CD14-positive monocyte (primary cell): Measurements from ENCODE around the gene CARMIL3. TPM values are rescaled to one million over a fixed set of nuclear protein-coding genes. Genes with fewer than 3 reads are reported as not detected.

ENCODE experiments used
- DNase-seq, 3 donors: peaks; one replicate each; pipeline ENCODE4 v3.0.0-alpha.2; 2011 to 2022
- H2AFZ ChIP-seq: 2 replicates; pipeline ENCODE4 v1.6.0; 2012; ENCODE audit warnings: mild to moderate bottlenecking, low read depth, low read length, inconsistent platforms; ENCODE audit not compliant: insufficient read depth, poor library complexity, severe bottlenecking
- H3K27ac ChIP-seq, 2 donors: 1 replicate in 1 of 2; 2 replicates in 1 of 2; pipeline ENCODE4 v1.5.1; 2012 to 2013; ENCODE audit warnings: low read length in 2 of 2, control low read depth in 1 of 2, inconsistent platforms in 1 of 2, low read depth in 1 of 2, mild to moderate bottlenecking in 1 of 2
- H3K27me3 ChIP-seq, 2 donors: one replicate each; pipeline versions ENCODE4 v1.6.0 to v1.6.1; 2011 to 2013; ENCODE audit warnings: low read length in 2 of 2; ENCODE audit not compliant: control insufficient read depth in 2 of 2, insufficient read depth in 2 of 2
- H3K36me3 ChIP-seq, 2 donors: replicated peaks in 1 of 2; 1 replicate in 1 of 2; 2 replicates in 1 of 2; pipeline versions ENCODE4 v1.5.1 to v1.6.1; 2012 to 2013; ENCODE audit warnings: low read length in 2 of 2, control low read depth in 1 of 2, inconsistent platforms in 1 of 2, mild to moderate bottlenecking in 1 of 2; ENCODE audit not compliant: insufficient read depth in 2 of 2, control insufficient read depth in 1 of 2
- H3K4me1 ChIP-seq, 2 donors: 1 replicate in 1 of 2; 2 replicates in 1 of 2; pipeline versions ENCODE4 v1.5.1 to v1.6.1; 2012 to 2013; ENCODE audit warnings: low read length in 2 of 2, control low read depth in 1 of 2, inconsistent platforms in 1 of 2, mild to moderate bottlenecking in 1 of 2, moderate library complexity in 1 of 2; ENCODE audit not compliant: insufficient read depth in 2 of 2, control insufficient read depth in 1 of 2
- H3K4me2 ChIP-seq: replicated peaks from 2 replicates; pipeline ENCODE3; 2012; ENCODE audit warnings: low read length, moderate library complexity, mild to moderate bottlenecking; ENCODE audit not compliant: poor library complexity, severe bottlenecking; ENCODE audit errors: extremely low read depth
- H3K4me3 ChIP-seq, 3 experiments: fragments of 200-600 bp in 1 of 3; sonication (generic) in 1 of 3; replicated peaks in 1 of 3; 1 replicate in 2 of 3; 2 replicates in 1 of 3; pipeline ENCODE4 v1.5.1; 2011 to 2013; ENCODE audit warnings: low read length in 3 of 3, mild to moderate bottlenecking in 3 of 3, control low read depth in 2 of 3, low read depth in 2 of 3, inconsistent platforms in 1 of 3, moderate library complexity in 1 of 3
- H3K79me2 ChIP-seq: 2 replicates; pipeline ENCODE4 v1.6.0; 2012; ENCODE audit warnings: mild to moderate bottlenecking, control low read depth, inconsistent platforms, low read length, moderate library complexity; ENCODE audit not compliant: insufficient read depth
- H3K9ac ChIP-seq: 2 replicates; pipeline ENCODE4 v1.6.0; 2017; ENCODE audit warnings: low read length, mild to moderate bottlenecking; ENCODE audit not compliant: insufficient read depth, poor library complexity, severe bottlenecking
- H3K9me3 ChIP-seq, 2 donors: replicated peaks in 1 of 2; 1 replicate in 1 of 2; 2 replicates in 1 of 2; pipeline versions ENCODE4 v1.5.1 to v1.6.1; 2012 to 2013; ENCODE audit warnings: low read length in 2 of 2, control low read depth in 1 of 2; ENCODE audit not compliant: control insufficient read depth in 1 of 2, insufficient read depth in 1 of 2
- H4K20me1 ChIP-seq: 2 replicates; pipeline ENCODE4 v1.6.0; 2012; ENCODE audit warnings: mild to moderate bottlenecking, low read length, control low read depth, moderate library complexity; ENCODE audit not compliant: insufficient read depth
- H3K27ac Mint-ChIP-seq, 7 donors: one replicate each; pipeline ENCODE4 v1.8.0; 2020; ENCODE audit warnings: mild to moderate bottlenecking in 7 of 7, mixed read lengths in 7 of 7, moderate library complexity in 6 of 7, inconsistent platforms in 2 of 7
- H3K27me3 Mint-ChIP-seq, 3 donors: one replicate each; pipeline ENCODE4 v1.8.0; 2021 to 2022; ENCODE audit warnings: low read depth in 3 of 3, mild to moderate bottlenecking in 3 of 3, mixed read lengths in 3 of 3, moderate library complexity in 3 of 3, inconsistent platforms in 1 of 3
- H3K36me3 Mint-ChIP-seq, 2 donors: one replicate each; pipeline ENCODE4 v1.8.0; 2020; ENCODE audit warnings: mixed read lengths in 2 of 2, inconsistent platforms in 1 of 2, mild to moderate bottlenecking in 1 of 2
- H3K4me1 Mint-ChIP-seq: one replicate; pipeline ENCODE4 v1.8.0; 2020; ENCODE audit warnings: mild to moderate bottlenecking, mixed read lengths
- H3K4me3 Mint-ChIP-seq, 2 donors: one replicate each; pipeline ENCODE4 v1.8.0; 2020; ENCODE audit warnings: mild to moderate bottlenecking in 2 of 2, mixed read lengths in 2 of 2, moderate library complexity in 1 of 2
- H3K9me3 Mint-ChIP-seq, 7 donors: one replicate each; pipeline ENCODE4 v1.8.0; 2020 to 2022; ENCODE audit warnings: mixed read lengths in 7 of 7, mild to moderate bottlenecking in 6 of 7, moderate library complexity in 6 of 7, inconsistent platforms in 2 of 7
- CTCF ChIP-seq: fragments of 200-600 bp; IDR thresholded peaks from one replicate; pipeline ENCODE4 v1.8.0; 2022; ENCODE audit warnings: antibody characterized with exemption, mild to moderate bottlenecking
- WGBS: methylation state at CpG from one replicate; pipeline ENCODE4 v1.1.5; 2013; ENCODE audit warnings: missing lambda C conversion rate; ENCODE audit not compliant: insufficient coverage; 5-methylcytosine and 5-hydroxymethylcytosine counted together
- intact Hi-C, 2 donors: fragments of 100-400 bp; cut with micrococcal nuclease; formaldehyde crosslinking; loops; one replicate each; pipeline versions ENCODE4 v1.15.0 to v1.15.1; 2023
- polyA plus RNA-seq, 3 donors: library from polyadenylated mRNA; depleted of rRNA in 1 of 3; unstranded in 2 of 3; stranded (reverse) in 1 of 3; fragments of 300-500 nt in 2 of 3; fragments of >200 nt in 1 of 3; fragmentation: Illumina TruSeq in 2 of 3; gene quantifications; 1 replicate in 2 of 3; 2 replicates in 1 of 3; pipeline ENCODE4 v1.2.3, GENCODE V29; 2012 to 2021

CARMIL3 gene
- polyA plus RNA-seq, 3 donors = 1.0 TPM; not detected in 2

- no peak overlapping the region for H3K4me2 ChIP-seq
- no peak overlapping the region for H3K27ac ChIP-seq
- H3K9me3 ChIP-seq = no peaks in the 10 kb centered on the region
- no peak for DNase-seq
- no peaks in the 10 kb centered on the region for H4K20me1 ChIP-seq
- Mint-ChIP-seq H3K4me3 (no peak overlapping the region), H3K36me3 (peaks cover 2 to 3% of the 10 kb centered on the region in 2 donors), H3K9me3 (peaks cover 0 to 11% (median 0%) of the 10 kb centered on the region in 7 donors), H3K4me1 (peaks cover 11% of the 10 kb centered on the region), H3K27ac (no peak overlapping the region), H3K27me3 (peaks cover 17% of the 10 kb centered on the region in 3 donors)
- intact Hi-C loops = no loop called here
- no peak overlapping the region for H3K9ac ChIP-seq
- H3K4me3 ChIP-seq = no peak overlapping the region
- peaks cover 4 to 7% of the 10 kb centered on the region in 2 donors for H3K4me1 ChIP-seq
- H3K36me3 ChIP-seq = no peaks in the 10 kb centered on the region
- WGBS = 100% methylated on average over 1 of the region's 1 CpG
- H2AFZ ChIP-seq = no peak overlapping the region
- H3K27me3 ChIP-seq = peaks cover 4 to 19% of the 10 kb centered on the region in 2 donors
- H3K79me2 ChIP-seq = no peaks in the 10 kb centered on the region
- TF ChIP-seq CTCF = no peak
These were observed 35.2 kb downstream of the CARMIL3 start for GRCh38 chr14:24087004-24087403.

- H2AFZ ChIP-seq = no peak overlapping the region
- Mint-ChIP-seq H3K4me1 (peaks cover 21% of the 10 kb centered on the region), H3K27ac (no peak overlapping the region), H3K9me3 (peaks cover 0 to 1% (median 0%) of the 10 kb centered on the region in 7 donors), H3K36me3 (no peaks in the 10 kb centered on the region), H3K27me3 (peaks cover 6 to 7% (median 6%) of the 10 kb centered on the region in 3 donors), H3K4me3 (no peak overlapping the region)
- no peaks in the 10 kb centered on the region for H3K9me3 ChIP-seq
- H4K20me1 ChIP-seq = no peaks in the 10 kb centered on the region
- no CpG with 5 or more reads among the region's 2 CpGs for WGBS
- no peak overlapping the region for H3K27ac ChIP-seq
- no peak overlapping the region for H3K4me3 ChIP-seq
- H3K79me2 ChIP-seq = no peaks in the 10 kb centered on the region
- no peak overlapping the region for H3K9ac ChIP-seq
- peaks cover 14 to 18% of the 10 kb centered on the region in 2 donors for H3K4me1 ChIP-seq
- H3K27me3 ChIP-seq = peaks cover 0 to 8% of the 10 kb centered on the region in 2 donors
- TF ChIP-seq CTCF = no peak
- DNase-seq = no peak
- no peak overlapping the region for H3K4me2 ChIP-seq
- intact Hi-C loops = no loop called here
- H3K36me3 ChIP-seq = no peaks in the 10 kb centered on the region
These were observed 36.3 kb downstream of the CARMIL3 start for GRCh38 chr14:24088095-24088494.
